ENCODE measurements around the gene DRAP1.

DRAP1 gene

DNA sequence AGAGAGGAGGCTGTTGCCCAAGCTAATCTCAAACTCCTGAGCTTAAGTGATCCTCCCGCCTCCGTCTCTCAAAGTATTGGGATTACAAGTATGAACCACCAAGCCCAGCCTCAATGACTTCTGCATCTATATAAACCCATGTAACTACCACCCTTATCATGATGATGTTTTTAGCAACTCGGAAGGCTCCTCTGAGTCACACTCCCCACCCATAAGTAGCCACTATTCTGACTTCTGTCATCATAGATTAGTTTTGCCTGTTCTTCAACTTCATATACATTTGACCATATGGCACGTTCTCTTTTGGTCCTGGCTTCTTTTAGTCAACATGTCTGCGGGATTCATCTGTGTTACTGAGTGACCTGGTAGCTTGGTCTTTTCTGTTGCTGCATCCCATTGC is 12.6 kb upstream of the DRAP1 start:
- DNase-seq = no peak

- DNase-seq = no peak
Measured at GRCh38 chr11:65907878-65908277, 11.3 kb upstream of the DRAP1 start.

- peak; percentile 98 for DNase-seq
Measured at GRCh38 chr11:65911682-65912568, 7.3 kb upstream of the DRAP1 start.

GRCh38 chr11:65912845-65913244 is 6.4 kb upstream of the DRAP1 start:
- peak; percentile 87 for DNase-seq

- peak; percentile 70 for DNase-seq
Measured at GRCh38 chr11:65915101-65915820, 4.0 kb upstream of the DRAP1 start.

GRCh38 chr11:65915821-65916251 is 3.4 kb upstream of the DRAP1 start:
- DNase-seq = peak; percentile 100

- no peak for DNase-seq
Measured at GRCh38 chr11:65916391-65916790, 2.8 kb upstream of the DRAP1 start.

DNA sequence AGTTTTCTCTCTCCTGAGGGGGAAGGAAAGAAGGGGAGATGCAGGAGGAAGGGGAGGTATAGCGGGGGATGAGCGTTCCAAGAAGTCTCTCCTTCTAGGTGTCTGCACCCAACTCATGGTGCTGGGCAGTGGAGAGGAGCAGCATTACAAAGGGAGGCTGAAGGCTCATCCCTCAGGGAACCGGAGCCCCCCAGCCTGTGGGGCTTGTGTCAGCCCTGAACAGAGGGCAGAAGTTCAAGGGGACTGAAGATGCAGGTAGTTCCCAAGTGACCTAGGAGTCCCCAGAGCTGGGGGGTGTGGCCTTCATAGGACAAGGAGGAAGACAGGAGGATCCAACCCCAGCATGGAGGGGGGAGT is 2.2 kb upstream of the DRAP1 start:
- no peak for DNase-seq

DNA sequence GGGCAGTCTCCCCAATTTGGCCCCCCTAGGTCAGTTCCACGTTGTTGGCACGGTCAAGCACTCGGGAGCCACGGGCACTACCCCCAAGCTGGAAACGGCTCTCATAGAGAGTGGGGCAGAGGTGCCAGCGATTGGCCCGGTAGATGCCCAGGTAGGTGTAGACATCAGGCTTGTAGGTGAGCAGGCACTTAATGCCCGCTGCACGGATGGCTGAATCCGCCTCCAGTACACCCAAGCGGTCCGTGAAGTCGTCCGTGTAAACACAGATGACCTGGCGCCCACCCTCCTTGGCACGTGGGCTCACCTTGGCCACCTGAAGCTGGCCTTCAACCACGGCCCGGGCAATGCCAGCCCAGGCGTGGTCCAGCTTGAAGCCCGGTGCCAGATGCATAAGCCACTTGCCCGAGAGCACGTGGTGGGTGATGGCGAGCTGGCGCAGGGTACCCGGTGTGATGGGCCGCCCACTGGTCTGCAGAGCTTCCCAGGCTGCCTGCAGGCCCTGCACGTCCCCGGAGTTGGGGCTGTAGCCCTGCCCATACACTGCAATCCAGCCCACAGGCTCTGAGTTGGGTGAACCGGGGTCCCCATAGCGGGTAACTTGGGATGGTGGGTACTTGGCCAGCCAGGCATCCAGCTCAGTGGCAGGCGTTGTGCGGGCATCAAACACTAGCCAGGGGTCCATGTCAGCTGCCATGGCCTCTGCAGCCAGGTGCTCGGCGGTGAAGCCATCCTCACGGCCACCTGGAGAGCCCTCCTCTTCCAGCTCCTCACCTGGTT is 1.6 kb upstream of the DRAP1 start:
- DNase-seq = no peak

- peak; percentile 48 for DNase-seq
Measured at GRCh38 chr11:65918211-65919140, 750 bp upstream of the DRAP1 start, which contains the start of gene C11orf68. Gene C11orf68 (minus strand): TSS chr11:65919062. CDS start chr11:65919031, 31 bp downstream.

DNA sequence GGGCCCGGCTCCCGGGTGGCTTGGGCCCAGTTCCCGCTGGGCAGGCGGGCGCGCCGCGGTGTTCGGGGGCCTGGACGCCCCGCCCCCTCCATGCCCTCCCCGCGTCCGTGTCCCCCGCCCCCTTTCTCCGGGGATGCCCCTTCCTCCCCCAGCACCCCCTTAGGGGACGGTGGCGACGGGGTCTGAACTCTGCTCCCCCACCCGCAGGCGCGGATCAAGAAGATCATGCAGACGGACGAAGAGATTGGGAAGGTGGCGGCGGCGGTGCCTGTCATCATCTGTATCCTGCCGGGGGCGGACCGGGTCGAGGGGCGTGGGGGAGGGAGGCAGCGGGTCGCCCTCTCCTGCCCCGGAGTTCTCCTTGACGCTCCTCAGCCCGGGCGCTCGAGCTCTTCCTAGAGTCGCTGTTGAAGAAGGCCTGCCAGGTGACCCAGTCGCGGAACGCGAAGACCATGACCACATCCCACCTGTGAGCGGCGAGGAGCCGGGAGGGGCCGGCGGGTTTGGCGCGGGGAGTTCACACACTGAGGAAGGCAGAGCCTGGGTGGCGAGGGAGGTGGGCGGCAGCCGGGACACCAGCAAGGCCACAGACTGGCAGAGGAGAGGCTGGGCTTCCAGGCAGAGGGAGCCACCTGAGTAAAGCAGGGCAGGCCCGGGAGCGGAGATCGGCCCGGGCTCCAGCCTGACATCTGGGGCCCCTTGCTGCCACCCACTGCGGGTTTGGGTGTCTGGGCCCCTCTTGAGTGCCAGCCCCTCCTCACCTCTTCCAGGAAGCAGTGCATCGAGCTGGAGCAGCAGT is 546 bp downstream of the DRAP1 start:
- no peak for DNase-seq

GRCh38 chr11:65920372-65920802 is 1.2 kb downstream of the DRAP1 start:
- peak; percentile 26 for DNase-seq

GRCh38 chr11:65921033-65921555 is 1.9 kb downstream of the DRAP1 start:
- no peak for DNase-seq

DNA sequence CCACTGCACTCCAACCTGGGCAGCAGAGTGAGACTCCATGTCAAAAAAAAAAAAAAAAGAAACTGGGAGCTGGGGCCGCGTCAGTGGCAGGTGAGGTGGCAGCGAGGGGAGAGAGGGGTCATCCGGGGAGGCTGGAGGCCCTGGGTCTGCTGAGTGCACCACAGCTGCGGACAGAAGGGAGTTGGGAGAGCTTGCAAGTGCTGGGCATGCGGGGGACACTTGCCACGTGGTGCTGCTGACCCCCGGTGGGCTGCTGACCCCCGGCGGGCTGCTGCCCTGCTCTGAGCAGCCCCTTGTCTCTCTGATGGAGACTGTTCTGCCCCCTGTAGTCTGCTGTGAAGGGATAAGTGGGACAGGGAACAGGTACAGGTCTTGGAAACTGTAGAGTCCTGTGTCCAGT is 2.6 kb downstream of the DRAP1 start:
- no peak for DNase-seq

DNA sequence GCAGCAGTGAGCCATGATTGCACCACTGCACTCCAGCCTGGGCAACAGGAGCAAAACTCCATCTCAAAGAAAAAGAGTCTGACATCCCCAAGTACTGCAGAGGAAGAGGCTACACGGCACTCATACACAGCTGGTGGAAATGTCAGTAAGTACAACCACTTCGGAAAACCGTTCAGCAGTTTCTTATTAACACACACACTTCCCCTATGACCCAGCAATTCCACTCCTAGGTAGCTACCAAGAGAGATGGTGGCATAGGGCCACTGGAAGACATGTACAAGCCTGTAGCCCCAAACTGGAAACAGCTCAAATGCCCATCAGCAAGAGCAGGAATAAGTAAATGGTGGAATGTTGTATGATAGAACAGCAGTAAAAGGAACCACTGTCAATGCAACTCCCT is 3.3 kb downstream of the DRAP1 start:
- no peak for DNase-seq

DNA sequence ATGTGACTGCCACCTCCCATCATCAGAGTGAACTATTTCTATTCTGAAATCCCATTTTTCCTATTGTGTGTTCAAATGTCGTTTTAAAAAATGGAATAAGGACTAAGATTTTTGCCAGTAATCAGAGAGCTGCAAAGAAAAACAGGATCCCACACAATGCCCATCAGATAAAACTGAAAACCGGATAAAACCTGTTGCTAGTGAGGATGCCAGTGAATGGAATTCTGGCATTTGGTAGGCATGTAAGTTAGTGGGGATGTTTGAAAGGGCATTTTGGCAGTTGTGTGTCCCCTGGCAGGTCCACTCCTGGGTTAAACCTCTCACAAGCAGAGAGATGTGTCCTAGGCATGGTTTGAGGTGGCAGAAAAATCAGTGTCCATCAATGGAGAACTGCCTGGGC is 6.2 kb downstream of the DRAP1 start:
- DNase-seq = no peak

DNA sequence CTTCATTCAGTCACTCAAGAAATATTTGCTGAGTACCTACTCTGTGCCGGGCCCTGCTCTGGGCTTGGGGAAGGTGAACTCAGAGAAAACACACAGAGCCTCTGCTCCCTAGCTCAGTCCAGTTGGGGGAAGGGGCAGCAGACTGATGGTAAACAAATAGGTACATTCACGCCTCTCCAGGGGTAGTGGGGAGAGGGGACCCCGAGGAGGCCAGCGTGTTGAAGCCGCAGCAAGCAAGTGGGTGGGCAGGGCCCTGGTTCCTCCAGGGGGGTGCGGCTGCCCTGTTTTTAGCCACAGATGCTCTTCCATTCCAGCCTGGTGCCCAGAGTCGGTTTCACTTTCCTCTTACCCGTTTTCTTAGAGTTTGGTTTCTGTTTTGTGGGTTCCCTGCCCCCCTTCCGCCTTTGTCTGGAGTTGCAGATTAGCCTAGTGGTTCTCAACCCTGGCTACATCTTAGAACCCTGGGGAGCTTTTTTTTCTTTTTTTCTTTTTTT is 8.7 kb downstream of the DRAP1 start:
- DNase-seq = no peak

DNA sequence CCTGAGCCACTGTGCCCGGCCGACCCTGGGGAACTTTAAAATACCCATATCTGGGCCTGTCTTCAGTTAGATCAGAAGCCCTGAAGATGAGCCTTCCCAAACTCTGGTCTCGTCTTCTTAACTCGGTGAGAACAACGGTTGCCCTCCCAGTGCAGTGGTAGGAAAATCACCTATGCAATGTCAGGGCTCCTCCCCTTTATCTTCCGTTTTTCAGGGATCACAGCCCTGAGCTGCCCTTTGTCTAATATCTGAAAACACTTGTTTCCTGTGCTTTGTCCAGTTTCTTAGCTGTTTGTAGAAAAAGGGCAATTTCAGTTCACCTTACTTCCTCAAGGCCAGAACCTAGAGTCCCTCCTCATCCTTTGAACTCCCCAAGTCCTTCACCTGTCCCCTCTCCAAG is 9.4 kb downstream of the DRAP1 start:
- no peak for DNase-seq

GRCh38 chr11:65931773-65932557 is 12.7 kb downstream of the DRAP1 start:
- no peak for DNase-seq

- DNase-seq = peak; percentile 53
Measured at GRCh38 chr11:65932558-65932919, 13.3 kb downstream of the DRAP1 start.
